Nephron (organoid): ENCODE data around the gene BORCS5.
A peak's percentile ranks its signal among the peaks of the same experiment; 100 is the strongest.

ENCODE experiments used
- H3K27ac Mint-ChIP-seq, 3 experiments: 2 replicates each; pipeline ENCODE4 v1.8.0; 2020; ENCODE audit warnings: mixed read lengths in 3 of 3, mild to moderate bottlenecking in 2 of 3, moderate library complexity in 1 of 3
- H3K27me3 Mint-ChIP-seq: 2 replicates; pipeline ENCODE4 v1.8.0; 2021; ENCODE audit warnings: low read depth, mild to moderate bottlenecking, moderate library complexity, mixed read lengths
- H3K36me3 Mint-ChIP-seq: 2 replicates; pipeline ENCODE4 v1.8.0; 2020; ENCODE audit warnings: low read depth, mixed read lengths
- H3K4me1 Mint-ChIP-seq: 2 replicates; pipeline ENCODE4 v1.8.0; 2020; ENCODE audit warnings: mixed read lengths
- H3K4me3 Mint-ChIP-seq, 3 experiments: 2 replicates each; pipeline ENCODE4 v1.8.0; 2020; ENCODE audit warnings: mild to moderate bottlenecking in 3 of 3, mixed read lengths in 3 of 3, moderate library complexity in 2 of 3
- H3K9me3 Mint-ChIP-seq: 2 replicates; pipeline ENCODE4 v1.8.0; 2020; ENCODE audit warnings: mixed read lengths
- CTCF ChIP-seq, 3 experiments: fragments of 200-600 bp; sonication (generic); IDR thresholded peaks; one replicate each; pipeline ENCODE4 v1.5.0; 2021; ENCODE audit warnings: antibody characterized with exemption in 3 of 3; ENCODE audit not compliant: unreplicated experiment in 3 of 3

BORCS5 gene

GRCh38 chr12:12399776-12400305 is 43.0 kb downstream of the BORCS5 start:
- Mint-ChIP-seq H3K27me3 (no peaks in the 10 kb centered on the region), H3K36me3 (no peaks in the 10 kb centered on the region), H3K9me3 (no peaks in the 10 kb centered on the region), H3K27ac (peak overlapping the region; percentile 24 to 87 (median 38)), H3K4me1 (peaks cover 33% of the 10 kb centered on the region), H3K4me3 (no peak overlapping the region)
- TF ChIP-seq CTCF (IDR thresholded peaks at IDR 0.05; ENCODE audit: unreplicated experiment in 3 of 3) = no peak

GRCh38 chr12:12400793-12401192 is 43.9 kb downstream of the BORCS5 start:
- Mint-ChIP-seq H3K4me3 (no peak overlapping the region), H3K9me3 (no peaks in the 10 kb centered on the region), H3K4me1 (peaks cover 27% of the 10 kb centered on the region), H3K36me3 (no peaks in the 10 kb centered on the region), H3K27ac (peak overlapping the region in 2 of 3 experiments; percentile 23 to 24), H3K27me3 (no peaks in the 10 kb centered on the region)
- TF ChIP-seq CTCF (IDR thresholded peaks at IDR 0.05; ENCODE audit: unreplicated experiment in 3 of 3) = no peak

GRCh38 chr12:12403264-12404248 is 46.7 kb downstream of the BORCS5 start:
- H3K9me3 Mint-ChIP-seq = no peaks in the 10 kb centered on the region
- peaks cover 8% of the 10 kb centered on the region for H3K4me1 Mint-ChIP-seq
- peaks cover 4% of the 10 kb centered on the region for H3K36me3 Mint-ChIP-seq
- no peak for TF ChIP-seq CTCF (IDR thresholded peaks at IDR 0.05; ENCODE audit: unreplicated experiment in 3 of 3)
- H3K27me3 Mint-ChIP-seq = no peaks in the 10 kb centered on the region
- H3K27ac Mint-ChIP-seq = peak overlapping the region in 2 of 3 experiments; percentile 44 to 86
- H3K4me3 Mint-ChIP-seq = no peak overlapping the region

DNA sequence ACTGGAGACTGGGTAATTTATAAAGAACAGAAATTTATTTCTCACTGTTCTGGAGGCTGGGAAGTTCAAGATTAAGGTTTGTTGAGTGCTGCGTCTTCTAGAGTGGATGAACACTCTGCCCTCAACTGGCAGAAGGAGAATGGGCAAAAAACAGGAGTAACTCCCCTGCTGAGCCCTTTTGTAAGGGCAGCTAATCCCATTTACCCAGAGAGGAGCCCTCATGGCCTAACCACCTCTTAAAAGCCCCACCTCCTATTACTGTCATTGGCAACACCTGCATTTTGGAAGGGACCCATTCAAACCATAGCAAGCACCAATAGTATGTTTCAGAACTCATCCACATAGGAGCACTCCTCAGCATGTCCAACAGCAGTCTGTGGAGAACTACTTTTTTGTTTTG is 47.4 kb downstream of the BORCS5 start:
- peak overlapping the region in 1 of 3 experiments; percentile 86 for H3K27ac Mint-ChIP-seq
- peaks cover 5% of the 10 kb centered on the region for H3K36me3 Mint-ChIP-seq
- H3K9me3 Mint-ChIP-seq = no peaks in the 10 kb centered on the region
- H3K4me1 Mint-ChIP-seq = peaks cover under 1% of the 10 kb centered on the region
- H3K4me3 Mint-ChIP-seq = no peak overlapping the region
- no peaks in the 10 kb centered on the region for H3K27me3 Mint-ChIP-seq
- no peak for TF ChIP-seq CTCF (IDR thresholded peaks at IDR 0.05; ENCODE audit: unreplicated experiment in 3 of 3)

GRCh38 chr12:12405882-12406281 is 49.0 kb downstream of the BORCS5 start:
- Mint-ChIP-seq H3K4me1 (no peaks in the 10 kb centered on the region), H3K36me3 (peaks cover 7% of the 10 kb centered on the region), H3K4me3 (no peak overlapping the region), H3K27me3 (no peaks in the 10 kb centered on the region), H3K27ac (no peak overlapping the region), H3K9me3 (peaks cover 3% of the 10 kb centered on the region)
- no peak for TF ChIP-seq CTCF (IDR thresholded peaks at IDR 0.05; ENCODE audit: unreplicated experiment in 3 of 3)
